ENCODE results near the gene SNRPB.
A peak's percentile ranks its signal among the peaks of the same experiment; 100 is the strongest.

Gene SNRPB

DNA sequence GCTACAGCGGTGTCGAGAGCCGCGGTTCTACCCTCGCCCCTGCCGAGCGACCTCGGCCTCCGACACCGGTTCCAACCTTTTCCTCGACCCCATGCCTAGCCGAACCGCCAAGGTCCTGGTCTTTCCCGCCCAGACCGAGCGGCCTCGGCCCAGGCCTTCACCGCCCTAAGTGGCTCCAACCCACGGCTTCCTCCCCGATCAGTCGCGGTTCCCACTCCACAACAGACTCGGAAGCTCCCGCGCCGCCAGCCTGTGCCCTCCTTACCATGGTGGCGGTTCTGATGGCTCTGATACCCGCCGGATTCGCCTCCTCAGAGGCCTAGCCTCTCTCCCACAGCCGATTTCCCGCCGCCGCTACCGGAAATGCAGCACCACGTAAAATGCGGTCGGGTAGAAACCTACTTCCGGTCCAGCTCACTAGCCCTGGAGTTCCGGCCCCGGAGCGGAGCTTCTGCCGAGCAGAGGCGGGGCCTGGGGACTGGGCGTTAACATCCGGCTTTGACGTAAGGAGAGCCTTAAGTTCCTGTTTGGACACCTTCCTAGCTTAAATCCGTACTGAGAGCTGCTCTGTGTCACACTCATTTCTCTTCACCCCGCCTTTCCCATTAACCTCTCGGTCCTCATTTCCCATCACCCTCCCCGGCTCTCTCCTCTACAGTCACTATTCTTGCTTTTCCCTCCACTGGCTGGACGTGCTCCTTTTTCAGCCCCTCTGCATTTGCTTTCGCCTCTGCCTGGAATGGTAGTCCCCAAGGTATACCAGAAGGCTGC lies at the start of gene SNRPB:
Gene SNRPB (minus strand): TSS at position 367 of the 771 bp plus-strand sequence. CDS start 99 bp downstream, at position 268.
- peak within 1 kb of the TSS; percentile 86 for H3K4me3 ChIP-seq (replicated peaks; ENCODE audit: low read depth, low read length)
- peak; percentile 100 for DNase-seq (ENCODE audit: low read depth)
- TF ChIP-seq, protein P1, sequence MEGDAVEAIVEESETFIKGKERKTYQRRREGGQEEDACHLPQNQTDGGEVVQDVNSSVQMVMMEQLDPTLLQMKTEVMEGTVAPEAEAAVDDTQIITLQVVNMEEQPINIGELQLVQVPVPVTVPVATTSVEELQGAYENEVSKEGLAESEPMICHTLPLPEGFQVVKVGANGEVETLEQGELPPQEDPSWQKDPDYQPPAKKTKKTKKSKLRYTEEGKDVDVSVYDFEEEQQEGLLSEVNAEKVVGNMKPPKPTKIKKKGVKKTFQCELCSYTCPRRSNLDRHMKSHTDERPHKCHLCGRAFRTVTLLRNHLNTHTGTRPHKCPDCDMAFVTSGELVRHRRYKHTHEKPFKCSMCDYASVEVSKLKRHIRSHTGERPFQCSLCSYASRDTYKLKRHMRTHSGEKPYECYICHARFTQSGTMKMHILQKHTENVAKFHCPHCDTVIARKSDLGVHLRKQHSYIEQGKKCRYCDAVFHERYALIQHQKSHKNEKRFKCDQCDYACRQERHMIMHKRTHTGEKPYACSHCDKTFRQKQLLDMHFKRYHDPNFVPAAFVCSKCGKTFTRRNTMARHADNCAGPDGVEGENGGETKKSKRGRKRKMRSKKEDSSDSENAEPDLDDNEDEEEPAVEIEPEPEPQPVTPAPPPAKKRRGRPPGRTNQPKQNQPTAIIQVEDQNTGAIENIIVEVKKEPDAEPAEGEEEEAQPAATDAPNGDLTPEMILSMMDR (IDR thresholded peaks at IDR 0.05; ENCODE audit: low read length, missing control alignments), result no peak

DNA sequence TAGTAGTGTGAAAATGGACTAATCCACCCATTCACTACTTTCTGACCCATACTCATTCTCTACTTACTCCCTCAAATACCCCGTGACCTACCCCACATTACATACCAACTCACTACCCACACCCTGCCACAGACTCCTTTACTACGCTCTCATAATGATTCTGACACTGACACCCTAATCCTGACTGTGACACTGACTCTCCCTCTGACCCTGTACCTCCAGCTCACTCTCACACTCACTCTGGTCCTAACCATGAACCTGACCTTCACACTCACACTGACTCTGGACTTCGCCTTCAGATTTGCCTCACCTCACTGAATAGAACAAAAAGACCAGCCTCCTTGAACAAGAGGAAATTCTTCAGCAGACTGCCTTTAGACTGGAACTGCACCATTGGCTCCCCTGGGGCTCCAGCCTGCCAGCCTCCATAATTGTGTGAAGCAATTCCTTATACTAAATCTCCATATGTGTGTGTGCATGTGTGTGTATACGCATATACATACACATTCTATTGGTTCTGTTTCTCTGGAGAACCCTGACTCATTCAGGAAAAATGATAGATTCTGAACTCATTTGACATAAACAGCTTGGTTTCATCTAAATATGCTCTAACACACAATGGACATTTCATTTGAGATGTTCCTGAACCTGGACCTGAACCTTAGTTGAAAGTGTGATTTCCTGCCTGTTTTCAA lies 48.7 kb upstream of the SNRPB start:
- peak; percentile 79 for DNase-seq (ENCODE audit: low read depth)
- TF ChIP-seq, protein P1 (IDR thresholded peaks at IDR 0.05; ENCODE audit: low read length, missing control alignments), result no peak
- H3K4me3 ChIP-seq (replicated peaks; ENCODE audit: low read depth, low read length), result no peak overlapping the region

DNA sequence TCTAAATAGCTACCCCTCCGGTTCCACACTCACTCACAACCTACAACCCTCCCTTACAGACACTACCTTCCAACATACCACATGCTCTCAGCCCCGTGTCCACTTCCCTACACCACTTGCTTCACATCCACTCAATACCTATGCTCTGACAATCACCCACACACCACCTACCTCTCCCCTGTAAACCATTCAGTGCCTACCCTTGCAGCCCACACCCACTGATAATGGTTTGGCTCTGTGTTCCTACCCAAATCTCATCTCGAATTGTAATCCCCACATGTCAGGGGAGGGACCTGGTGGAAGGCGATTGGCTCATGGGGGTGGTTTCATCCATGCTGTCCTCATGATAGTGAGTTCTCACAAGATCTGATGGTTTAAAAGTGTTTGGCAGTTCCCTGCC lies 48.0 kb upstream of the SNRPB start:
- H3K4me3 ChIP-seq (replicated peaks; ENCODE audit: low read depth, low read length), result no peak overlapping the region
- DNase-seq (ENCODE audit: low read depth), result no peak
- TF ChIP-seq, protein P1 (IDR thresholded peaks at IDR 0.05; ENCODE audit: low read length, missing control alignments), result no peak

DNA sequence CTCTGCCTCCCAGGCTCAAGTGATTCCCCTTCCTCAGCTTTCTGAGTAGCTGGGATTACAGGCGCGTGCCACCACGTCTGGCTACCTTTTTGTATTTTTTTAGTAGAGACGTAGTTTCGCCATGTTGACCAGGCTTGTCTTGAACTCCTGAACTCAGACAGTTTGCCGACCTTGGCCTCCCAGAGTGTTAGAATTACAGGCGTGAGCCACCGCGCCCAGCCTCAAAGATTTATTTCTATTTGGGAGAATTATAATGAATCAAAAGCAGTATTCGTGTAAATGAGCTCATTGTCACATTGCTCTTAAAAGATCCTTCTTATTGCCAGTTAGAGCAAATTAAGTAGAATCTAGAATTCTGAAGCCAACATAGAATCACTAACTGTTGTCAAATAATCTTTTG lies 47.5 kb upstream of the SNRPB start:
- no peak for DNase-seq (ENCODE audit: low read depth)
- TF ChIP-seq, protein P1 (IDR thresholded peaks at IDR 0.05; ENCODE audit: low read length, missing control alignments), result no peak
- H3K4me3 ChIP-seq (replicated peaks; ENCODE audit: low read depth, low read length), result no peak overlapping the region

DNA sequence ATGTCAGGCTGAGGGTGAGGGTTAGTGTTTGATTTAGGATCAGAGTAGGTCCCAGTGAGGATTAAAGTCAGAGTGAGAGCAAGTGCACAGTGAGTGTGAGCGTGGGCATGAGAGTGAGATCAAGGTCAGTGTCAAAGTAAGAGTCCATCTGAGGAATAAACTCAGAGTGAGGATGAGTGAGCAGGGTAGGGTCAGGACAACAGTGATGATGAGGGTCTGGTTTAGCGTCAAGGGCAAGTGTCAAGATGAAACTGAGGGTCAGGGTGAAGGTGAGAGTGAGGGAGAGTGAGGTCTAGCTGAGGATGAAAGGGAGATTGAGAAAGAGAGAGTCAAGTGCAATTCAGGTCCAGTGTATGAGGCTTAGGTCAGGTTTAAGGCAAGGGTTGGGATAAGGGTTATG lies 45.8 kb upstream of the SNRPB start:
- TF ChIP-seq, protein P1 (IDR thresholded peaks at IDR 0.05; ENCODE audit: low read length, missing control alignments), result no peak
- DNase-seq (ENCODE audit: low read depth), result no peak
- H3K4me3 ChIP-seq (replicated peaks; ENCODE audit: low read depth, low read length), result no peak overlapping the region

DNA sequence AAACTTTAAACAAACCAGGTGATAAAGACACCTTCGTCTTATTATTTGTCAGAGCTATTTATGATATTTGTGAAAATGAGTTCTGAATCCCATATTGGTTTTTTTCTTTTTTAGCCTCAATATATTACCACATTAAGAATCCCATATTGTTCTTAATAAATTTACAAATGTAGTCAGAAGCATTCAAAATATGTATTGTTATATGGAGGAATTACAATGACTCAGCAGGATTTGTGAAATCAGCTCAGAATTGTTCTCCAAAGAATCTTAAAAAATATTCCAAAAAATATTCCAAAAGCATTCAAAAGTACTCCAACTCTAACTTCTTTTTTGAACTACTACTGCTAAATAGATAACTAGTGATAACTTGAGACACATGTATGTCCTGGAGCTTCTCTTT lies 44.6 kb upstream of the SNRPB start:
- H3K4me3 ChIP-seq (replicated peaks; ENCODE audit: low read depth, low read length), result no peak overlapping the region
- peak; percentile 55 for DNase-seq (ENCODE audit: low read depth)
- TF ChIP-seq, protein P1 (IDR thresholded peaks at IDR 0.05; ENCODE audit: low read length, missing control alignments), result no peak
